GM10266 (cell line): Measurements from ENCODE around the gene PLBD2.

Experiments used
- DNase-seq: peaks from one replicate; pipeline ENCODE4 v3.0.0; 2012; ENCODE audit errors: extremely low spot score
- CTCF ChIP-seq: IDR thresholded peaks from 2 replicates; pipeline ENCODE4 v1.5.1; 2012; ENCODE audit warnings: mild to moderate bottlenecking, low read depth; ENCODE audit not compliant: control insufficient read depth, insufficient read depth; ENCODE audit errors: missing control alignments

PLBD2 gene

DNA sequence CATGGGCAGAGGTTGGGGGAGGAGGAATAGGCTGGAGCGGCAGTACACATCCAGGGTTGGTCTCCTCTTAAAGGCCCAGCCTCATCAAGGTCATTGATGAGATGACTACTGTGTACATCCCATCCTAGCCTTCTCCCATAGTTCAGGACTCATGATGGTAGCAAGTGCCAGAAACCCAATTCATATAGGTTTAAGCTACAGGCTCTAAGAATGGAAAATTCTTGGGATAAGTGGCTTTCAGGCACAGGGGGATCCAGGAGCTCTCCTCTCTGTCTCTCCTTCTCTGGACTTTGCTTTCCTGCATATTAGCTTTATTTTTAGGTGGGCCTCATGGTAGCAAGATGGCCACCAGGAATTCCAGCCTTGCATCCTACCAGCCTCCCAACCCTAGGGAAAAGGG, 70.1 kb downstream of the PLBD2 start:
- no peak for DNase-seq
- TF ChIP-seq CTCF: no peak

DNA sequence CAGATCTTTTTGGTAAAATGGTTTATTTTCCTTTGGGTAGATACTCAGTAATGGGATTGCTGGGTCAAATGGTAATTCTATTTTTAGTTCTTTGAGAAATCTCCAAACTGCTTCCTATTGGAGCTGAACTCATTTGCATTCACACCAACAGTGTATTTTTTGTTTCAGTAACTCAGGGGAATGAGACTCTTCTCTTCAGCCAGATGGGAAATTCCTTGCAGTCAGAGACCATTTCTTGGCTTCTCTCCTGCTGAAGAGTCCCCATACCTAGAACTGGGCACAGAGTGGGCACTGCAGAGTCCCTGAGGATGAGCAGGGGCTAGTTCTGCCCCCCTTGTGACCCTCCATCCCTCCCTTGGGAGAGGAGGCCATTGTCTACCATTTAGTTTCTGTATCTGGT, 74.6 kb downstream of the PLBD2 start:
- no peak for TF ChIP-seq CTCF
- DNase-seq: no peak

DNA sequence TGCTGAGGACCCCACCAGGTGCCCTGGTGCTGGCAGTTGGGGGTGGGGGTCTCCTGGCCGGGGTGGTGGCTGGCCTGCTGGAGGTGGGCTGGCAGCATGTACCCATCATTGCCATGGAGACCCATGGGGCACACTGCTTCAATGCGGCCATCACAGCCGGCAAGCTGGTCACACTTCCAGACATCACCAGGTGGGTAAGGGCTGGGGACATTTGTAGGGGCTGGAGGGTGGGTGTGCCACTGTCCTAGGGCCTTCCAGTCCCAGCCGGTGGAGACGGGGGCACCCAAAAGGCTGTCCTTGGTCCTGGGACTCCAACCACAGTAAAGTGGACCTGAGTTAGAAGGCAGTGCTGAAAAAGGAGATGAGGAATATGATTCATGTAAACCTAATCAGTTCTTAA, 77.0 kb downstream of the PLBD2 start:
- no peak for DNase-seq
- no peak for TF ChIP-seq CTCF

GRCh38 chr12:113436586-113436985, 78.2 kb downstream of the PLBD2 start:
- TF ChIP-seq CTCF: no peak
- DNase-seq: no peak

- TF ChIP-seq CTCF: no peak
- DNase-seq: no peak
These were observed 78.8 kb downstream of the PLBD2 start for GRCh38 chr12:113436993-113437728.

DNA sequence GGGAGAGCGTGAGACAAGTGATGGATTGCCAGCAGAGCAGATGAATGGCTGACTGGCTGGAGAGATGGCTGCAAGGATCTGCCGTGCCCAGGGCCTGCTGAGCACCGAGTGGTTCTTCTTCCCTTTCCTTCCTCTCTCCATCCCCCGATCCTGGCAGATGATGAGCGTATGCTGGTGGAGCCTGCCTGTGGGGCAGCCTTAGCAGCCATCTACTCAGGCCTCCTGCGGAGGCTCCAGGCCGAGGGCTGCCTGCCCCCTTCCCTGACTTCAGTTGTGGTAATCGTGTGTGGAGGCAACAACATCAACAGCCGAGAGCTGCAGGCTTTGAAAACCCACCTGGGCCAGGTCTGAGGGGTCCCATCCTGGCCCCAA, 79.3 kb downstream of the PLBD2 start:
- no peak for TF ChIP-seq CTCF
- no peak for DNase-seq

GRCh38 chr12:113438523-113439300, 80.3 kb downstream of the PLBD2 start:
- TF ChIP-seq CTCF: no peak
- DNase-seq: no peak
